PC-3 (cell line): ENCODE results near the gene KANSL3. TPM values are rescaled to one million over a fixed set of nuclear protein-coding genes. Genes with fewer than 3 reads are reported as not detected.

Experiments
- ATAC-seq: fragments of 200-7000 bp; cut with Tn5 transposase; 2 replicates; pipeline ENCODE4 v1.9.1; 2020; ENCODE audit warnings: mild to moderate bottlenecking, moderate library complexity
- BruUV-seq: library from RNA; stranded (reverse); fragments of 400-500 nt; replicated peaks from 2 replicates; lab custom pipeline; 2021; lab: Mats Ljungman, UMichigan
- CTCF ChIA-PET: fragments of 300-600 bp; sonication (Branson Sonifier 250); formaldehyde crosslinking; loops from one replicate; lab custom pipeline; 2022; ENCODE audit warnings: antibody characterized with exemption; lab: Charles Lee
- POLR2A ChIA-PET: fragments of 300-600 bp; sonication (Branson Sonifier 250); formaldehyde crosslinking; loops from one replicate; lab custom pipeline; 2022; ENCODE audit warnings: antibody characterized with exemption; ENCODE audit not compliant: unreplicated experiment; lab: Charles Lee
- DNase-seq: peaks from one replicate; pipeline ENCODE4 v3.0.0-alpha.2; 2015
- H2AFZ ChIP-seq: fragments of 300-600 bp; sonication (generic); 2 replicates; pipeline ENCODE4 v1.6.0; 2016; ENCODE audit warnings: antibody characterized with exemption, low read length
- H3F3A ChIP-seq: fragments of 300-600 bp; sonication (generic); one replicate; pipeline ENCODE4 v1.6.0; 2017; ENCODE audit warnings: antibody characterized with exemption, low read length, control low read depth, mild to moderate bottlenecking; ENCODE audit not compliant: unreplicated experiment
- H3K27ac ChIP-seq: fragments of 300-600 bp; sonication (generic); 2 replicates; pipeline ENCODE4 v1.5.1; 2016; ENCODE audit warnings: mild to moderate bottlenecking, low read length
- H3K27me3 ChIP-seq: fragments of 300-600 bp; sonication (generic); 2 replicates; pipeline ENCODE4 v1.6.1; 2016; ENCODE audit warnings: low read length, mixed read lengths
- H3K36me3 ChIP-seq: fragments of 300-600 bp; sonication (generic); 2 replicates; pipeline ENCODE4 v1.6.1; 2016; ENCODE audit warnings: low read depth, mixed run types, low read length, mixed read lengths
- H3K4me1 ChIP-seq: fragments of 300-600 bp; sonication (generic); 2 replicates; pipeline ENCODE4 v1.5.1; 2016; ENCODE audit warnings: low read length; ENCODE audit not compliant: insufficient read depth
- H3K4me2 ChIP-seq: fragments of 300-600 bp; sonication (generic); 2 replicates; pipeline ENCODE4 v1.6.0; 2016; ENCODE audit warnings: low read length
- H3K4me3 ChIP-seq: fragments of 300-600 bp; sonication (generic); 2 replicates; pipeline ENCODE4 v1.5.1; 2016; ENCODE audit warnings: mild to moderate bottlenecking, low read length, mixed read lengths
- H3K79me2 ChIP-seq: fragments of 300-600 bp; sonication (generic); 2 replicates; pipeline ENCODE4 v1.6.1; 2017; ENCODE audit warnings: low read length, mixed read lengths
- H3K9ac ChIP-seq: fragments of 300-600 bp; sonication (generic); 2 replicates; pipeline ENCODE4 v1.6.0; 2016; ENCODE audit warnings: mild to moderate bottlenecking, low read length
- H3K9me2 ChIP-seq: fragments of 300-600 bp; sonication (generic); replicated peaks from 2 replicates; pipeline ENCODE4 v1.6.1; 2016; ENCODE audit warnings: mixed run types, low read length, mixed read lengths
- H3K9me3 ChIP-seq: fragments of 300-600 bp; sonication (generic); 2 replicates; pipeline ENCODE4 v1.6.1; 2016; ENCODE audit warnings: low read length, mixed read lengths
- H4K20me1 ChIP-seq: fragments of 300-600 bp; sonication (generic); 2 replicates; pipeline ENCODE4 v1.6.1; 2016; ENCODE audit warnings: low read length, mixed read lengths
- EZH2 ChIP-seq: fragments of 300-600 bp; sonication (generic); IDR thresholded peaks from one replicate; pipeline ENCODE4 v1.6.1; 2017; ENCODE audit warnings: antibody characterized with exemption, mild to moderate bottlenecking, low read length; ENCODE audit not compliant: unreplicated experiment
- EZH2phosphoT487 ChIP-seq: fragments of 300-600 bp; sonication (generic); IDR thresholded peaks from 2 replicates; pipeline ENCODE4 v1.6.1; 2018; ENCODE audit warnings: mild to moderate bottlenecking, antibody characterized with exemption, low read length, borderline replicate concordance
- intact Hi-C: fragments of 100-400 bp; cut with micrococcal nuclease; formaldehyde crosslinking; loops from 2 replicates; pipeline ENCODE4 v1.9.0; 2023
- total RNA-seq: library from RNA; depleted of rRNA; stranded (reverse); fragments of >200 nt; gene quantifications from 2 replicates; pipeline ENCODE4 v1.2.3, GENCODE V29; 2014
- TF ChIP-seq, protein P1 (sequence below): fragments of 300-600 bp; sonication (generic); conservative IDR thresholded peaks from 2 replicates; pipeline ENCODE4 v1.5.1; 2017; ENCODE audit warnings: antibody characterized with exemption, low read depth, mild to moderate bottlenecking, low read length

Gene KANSL3
- total RNA-seq, 1 experiment from 2014 or later, result 30.6 TPM

DNA sequence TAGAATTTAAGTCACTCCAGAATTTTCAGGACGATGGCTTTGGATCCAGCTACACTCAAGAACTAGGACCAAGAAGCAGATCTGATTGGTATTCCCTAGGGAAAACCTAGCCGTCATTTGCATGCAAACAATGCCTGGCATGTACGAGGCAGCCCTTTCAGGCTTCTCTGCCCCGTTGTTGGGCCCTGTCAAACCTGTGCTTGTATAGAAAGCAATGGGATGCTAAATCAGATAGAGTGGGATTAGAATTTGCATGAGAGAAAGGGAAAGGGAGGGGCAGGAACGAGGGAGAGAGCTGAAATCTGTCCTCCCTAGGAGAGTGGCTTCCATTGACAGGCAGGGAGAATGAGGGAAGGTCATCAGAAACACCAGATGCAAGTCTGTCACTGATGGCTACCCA is 73.0 kb downstream of the KANSL3 start:
- ChIA-PET POLR2A (no interaction called here), CTCF (no interaction called here)
- TF ChIP-seq, protein P1, sequence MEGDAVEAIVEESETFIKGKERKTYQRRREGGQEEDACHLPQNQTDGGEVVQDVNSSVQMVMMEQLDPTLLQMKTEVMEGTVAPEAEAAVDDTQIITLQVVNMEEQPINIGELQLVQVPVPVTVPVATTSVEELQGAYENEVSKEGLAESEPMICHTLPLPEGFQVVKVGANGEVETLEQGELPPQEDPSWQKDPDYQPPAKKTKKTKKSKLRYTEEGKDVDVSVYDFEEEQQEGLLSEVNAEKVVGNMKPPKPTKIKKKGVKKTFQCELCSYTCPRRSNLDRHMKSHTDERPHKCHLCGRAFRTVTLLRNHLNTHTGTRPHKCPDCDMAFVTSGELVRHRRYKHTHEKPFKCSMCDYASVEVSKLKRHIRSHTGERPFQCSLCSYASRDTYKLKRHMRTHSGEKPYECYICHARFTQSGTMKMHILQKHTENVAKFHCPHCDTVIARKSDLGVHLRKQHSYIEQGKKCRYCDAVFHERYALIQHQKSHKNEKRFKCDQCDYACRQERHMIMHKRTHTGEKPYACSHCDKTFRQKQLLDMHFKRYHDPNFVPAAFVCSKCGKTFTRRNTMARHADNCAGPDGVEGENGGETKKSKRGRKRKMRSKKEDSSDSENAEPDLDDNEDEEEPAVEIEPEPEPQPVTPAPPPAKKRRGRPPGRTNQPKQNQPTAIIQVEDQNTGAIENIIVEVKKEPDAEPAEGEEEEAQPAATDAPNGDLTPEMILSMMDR, result no peak
- intact Hi-C loops, result no loop called here
- Histone ChIP-seq H3K79me2 (no peaks in the 10 kb centered on the region), H3F3A (no peaks in the 10 kb centered on the region), H4K20me1 (no peaks in the 10 kb centered on the region), H3K9me3 (no peaks in the 10 kb centered on the region), H3K4me2 (no peak overlapping the region), H3K27me3 (no peaks in the 10 kb centered on the region), H3K36me3 (no peaks in the 10 kb centered on the region), H3K27ac (no peak overlapping the region), H3K9me2 (no peaks in the 10 kb centered on the region), H2AFZ (no peak overlapping the region), H3K9ac (no peak overlapping the region), H3K4me1 (no peaks in the 10 kb centered on the region), H3K4me3 (no peak overlapping the region)
- DNase-seq, result no peak
- BruUV-seq, result no TSS peak
- ATAC-seq, result no peak

DNA sequence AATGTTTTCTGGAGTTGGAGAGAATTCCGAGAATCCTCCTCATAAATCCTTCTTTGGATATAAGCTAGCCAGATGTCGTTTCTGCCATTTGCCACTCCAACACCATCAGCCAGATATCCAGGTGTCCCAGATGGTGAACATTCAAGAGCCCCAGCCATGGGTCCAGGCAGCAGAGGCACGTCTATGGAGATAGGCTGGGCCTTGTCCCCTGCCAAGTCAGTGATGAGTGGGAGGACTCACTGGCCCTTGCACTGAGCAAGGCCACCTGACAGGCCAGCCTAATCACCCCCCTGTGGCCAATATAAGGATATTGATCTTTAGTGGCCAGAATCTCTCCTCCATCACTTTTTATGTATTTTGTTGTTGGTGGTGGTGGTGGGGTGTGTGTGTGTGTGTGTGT is 73.5 kb downstream of the KANSL3 start:
- ChIA-PET POLR2A (no interaction called here), CTCF (no interaction called here)
- intact Hi-C loops, result no loop called here
- Histone ChIP-seq H3K9me2 (no peaks in the 10 kb centered on the region), H3K27me3 (no peaks in the 10 kb centered on the region), H4K20me1 (no peaks in the 10 kb centered on the region), H3K4me3 (no peak overlapping the region), H3K9ac (no peak overlapping the region), H3K4me1 (no peaks in the 10 kb centered on the region), H3K36me3 (no peaks in the 10 kb centered on the region), H3K9me3 (no peaks in the 10 kb centered on the region), H3K4me2 (no peak overlapping the region), H3F3A (no peaks in the 10 kb centered on the region), H2AFZ (no peak overlapping the region), H3K27ac (no peak overlapping the region), H3K79me2 (no peaks in the 10 kb centered on the region)
- DNase-seq, result no peak
- BruUV-seq, result no TSS peak
- TF ChIP-seq EZH2phosphoT487 (no peak), EZH2 (no peak)
- TF ChIP-seq, protein P1, result no peak
- no peak for ATAC-seq

DNA sequence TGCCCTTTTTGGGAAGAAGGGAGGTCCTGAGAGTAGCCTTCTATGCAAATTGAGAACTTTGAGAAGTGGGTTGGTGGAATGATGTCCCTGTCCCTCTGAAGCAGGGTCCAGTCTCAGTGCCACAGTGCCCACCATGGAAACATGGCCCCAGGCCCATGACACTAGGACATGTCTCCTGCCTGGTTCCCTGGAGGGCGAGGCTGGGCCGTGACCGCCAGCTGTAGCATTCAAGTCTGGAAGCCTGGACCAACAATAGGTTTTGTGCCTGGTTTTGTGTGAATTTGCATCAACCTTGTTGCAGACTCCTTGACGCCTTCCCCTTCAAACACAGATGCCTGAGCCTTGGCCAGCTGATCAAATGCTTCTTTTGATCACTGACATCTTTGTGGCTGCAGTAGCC is 74.1 kb downstream of the KANSL3 start:
- no peak overlapping the region for H3K4me3 ChIP-seq
- ATAC-seq (no peak), DNase-seq (no peak)
- intact Hi-C loops, result no loop called here
- no peaks in the 10 kb centered on the region for H3F3A ChIP-seq
- H3K9ac ChIP-seq, result no peak overlapping the region
- no peaks in the 10 kb centered on the region for H3K79me2 ChIP-seq
- no peaks in the 10 kb centered on the region for H3K36me3 ChIP-seq
- no peaks in the 10 kb centered on the region for H3K27me3 ChIP-seq
- ChIA-PET POLR2A (no interaction called here), CTCF (no interaction called here)
- TF ChIP-seq EZH2phosphoT487, result no peak
- no peak overlapping the region for H3K27ac ChIP-seq
- H2AFZ ChIP-seq, result no peak overlapping the region
- no peaks in the 10 kb centered on the region for H3K9me3 ChIP-seq
- no peak overlapping the region for H3K4me2 ChIP-seq
- H4K20me1 ChIP-seq, result no peaks in the 10 kb centered on the region
- BruUV-seq, result no TSS peak
- H3K9me2 ChIP-seq, result no peaks in the 10 kb centered on the region
- H3K4me1 ChIP-seq, result no peaks in the 10 kb centered on the region
